A172 (cell line): ENCODE measurements around the gene RBCK1. TPM values are rescaled to one million over a fixed set of nuclear protein-coding genes. Genes with fewer than 3 reads are reported as not detected.
A peak's percentile ranks its signal among the peaks of the same experiment; 100 is the strongest.

ENCODE experiments used
- DNase-seq: peaks from one replicate; pipeline ENCODE4 v3.0.0-alpha.2; 2015; ENCODE audit warnings: low spot score
- total RNA-seq: library from RNA; depleted of rRNA; stranded (reverse); fragments of >200 nt; shearing (Covaris generic); gene quantifications from 2 replicates; pipeline ENCODE4 v1.2.3, GENCODE V29; 2014

Gene RBCK1
- total RNA-seq, 1 experiment from 2014 or later: 101 TPM

- DNase-seq: no peak
Observed at GRCh38 chr20:418858-419365, 10.8 kb downstream of the RBCK1 start.

GRCh38 chr20:419556-420165 is 11.6 kb downstream of the RBCK1 start:
- DNase-seq: no peak

GRCh38 chr20:420166-420620 is 12.1 kb downstream of the RBCK1 start:
- DNase-seq: no peak

- no peak for DNase-seq
Observed at GRCh38 chr20:420721-421574, 12.8 kb downstream of the RBCK1 start.

- no peak for DNase-seq
Observed at GRCh38 chr20:421685-422250, 13.7 kb downstream of the RBCK1 start.

DNA sequence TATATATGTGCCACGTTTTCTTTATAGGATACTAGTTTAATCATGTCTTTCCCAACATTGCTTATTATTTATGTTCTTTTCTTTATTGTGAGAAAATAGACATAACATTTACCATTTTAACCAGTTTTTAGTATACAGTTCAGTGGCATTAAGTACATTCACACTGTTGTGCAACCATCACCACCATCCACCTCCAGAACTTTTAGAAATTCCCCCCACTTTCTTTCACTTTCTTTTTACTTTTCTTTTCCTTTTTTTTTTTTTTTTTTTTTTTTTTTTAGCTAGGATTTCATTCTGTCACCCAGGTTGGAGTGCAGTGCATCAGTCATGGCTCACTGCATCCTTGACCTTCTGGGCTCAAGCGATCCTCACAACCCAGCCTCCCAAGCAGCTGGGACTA is 18.5 kb downstream of the RBCK1 start:
- no peak for DNase-seq

GRCh38 chr20:427401-427800 is 19.3 kb downstream of the RBCK1 start:
- DNase-seq: no peak

GRCh38 chr20:427849-428657 is 20.0 kb downstream of the RBCK1 start:
- DNase-seq: no peak

DNA sequence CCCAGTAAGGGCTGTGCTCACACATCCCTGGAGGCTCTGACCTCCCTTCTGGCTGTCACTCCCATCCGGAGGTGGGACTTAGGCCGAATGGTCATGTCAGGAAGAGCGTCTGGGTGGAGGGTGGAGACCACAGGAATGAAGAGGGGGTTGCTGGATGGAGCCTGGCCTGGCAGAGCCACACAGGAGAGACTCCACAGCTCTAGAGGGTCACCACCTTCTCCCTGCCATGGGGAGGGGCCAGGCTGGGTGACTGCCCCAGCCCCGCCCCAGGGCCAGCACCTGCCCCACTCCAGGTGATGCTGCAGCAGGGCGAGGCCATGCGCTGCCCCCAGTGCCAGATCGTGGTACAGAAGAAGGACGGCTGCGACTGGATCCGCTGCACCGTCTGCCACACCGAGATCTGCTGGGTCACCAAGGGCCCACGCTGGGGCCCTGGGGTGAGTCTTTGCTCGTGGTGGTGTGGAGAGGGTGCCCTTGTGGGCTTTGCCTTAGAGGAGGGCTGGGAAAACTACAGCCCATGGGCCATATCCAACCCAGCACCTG is 20.6 kb downstream of the RBCK1 start:
- DNase-seq: no peak

- no peak for DNase-seq
Observed at GRCh38 chr20:430091-430999, 22.2 kb downstream of the RBCK1 start.

DNA sequence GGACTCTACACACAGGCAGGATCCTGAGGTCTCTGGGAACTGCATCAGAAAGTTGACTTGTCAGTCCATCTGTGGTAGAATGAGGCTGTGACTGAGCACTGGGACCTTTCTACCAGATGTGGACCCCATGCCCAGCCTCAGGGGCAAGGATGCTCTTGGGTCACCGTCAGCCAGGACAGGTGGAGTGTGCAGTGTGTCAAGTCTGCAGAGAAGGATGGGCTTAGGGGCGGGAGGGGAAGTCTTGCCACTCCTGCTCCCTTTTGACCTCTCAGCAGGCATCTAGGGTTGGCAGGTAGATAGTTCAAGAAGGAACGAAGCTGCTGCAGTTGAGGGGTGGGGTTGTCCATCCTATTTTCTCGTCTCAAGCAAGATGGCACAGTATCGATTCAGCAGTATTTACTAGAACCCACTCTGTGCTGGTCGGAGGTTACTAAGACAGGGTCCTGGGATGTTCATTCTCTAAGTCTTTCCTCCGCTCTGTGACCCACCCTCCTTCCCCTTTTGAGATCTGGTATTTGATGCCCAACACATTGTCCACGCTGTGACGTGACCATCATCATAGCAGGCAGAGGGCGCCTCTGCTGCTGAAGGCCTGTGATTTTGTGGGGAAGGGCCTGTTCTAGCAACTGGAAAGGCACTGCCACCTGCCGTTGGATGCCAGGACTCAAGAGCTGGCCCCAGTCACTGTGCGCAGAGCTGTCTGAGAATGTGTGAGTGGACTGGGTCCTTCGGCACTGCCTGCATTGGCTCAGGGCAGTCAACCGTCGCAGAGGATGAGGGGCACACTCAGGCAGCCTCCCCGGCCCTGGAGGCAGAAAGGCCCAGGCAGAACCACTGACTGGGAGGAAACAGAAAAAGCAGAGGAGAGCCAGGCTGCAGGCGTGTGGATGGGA is 23.2 kb downstream of the RBCK1 start:
- DNase-seq: peak; percentile 63

DNA sequence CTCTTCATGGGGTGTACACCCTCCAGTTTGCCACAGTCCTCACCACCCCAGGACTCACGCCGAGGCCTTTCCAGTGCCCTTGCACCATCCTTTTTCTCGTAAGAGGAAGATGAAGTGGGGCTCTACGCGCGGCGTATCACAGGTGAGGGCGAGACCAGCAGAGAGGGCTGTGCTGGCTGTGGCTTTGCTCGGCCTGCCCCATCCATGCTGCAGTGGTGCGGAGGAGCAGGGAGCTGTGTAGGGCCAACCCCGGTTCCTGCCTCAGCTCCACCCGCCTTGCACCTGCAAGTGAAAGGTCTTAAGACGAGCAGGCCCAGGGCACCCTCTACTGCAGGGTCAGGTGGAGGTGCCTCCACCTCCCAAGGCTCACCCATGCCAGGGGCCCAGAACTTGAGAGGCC is 24.1 kb downstream of the RBCK1 start:
- no peak for DNase-seq

DNA sequence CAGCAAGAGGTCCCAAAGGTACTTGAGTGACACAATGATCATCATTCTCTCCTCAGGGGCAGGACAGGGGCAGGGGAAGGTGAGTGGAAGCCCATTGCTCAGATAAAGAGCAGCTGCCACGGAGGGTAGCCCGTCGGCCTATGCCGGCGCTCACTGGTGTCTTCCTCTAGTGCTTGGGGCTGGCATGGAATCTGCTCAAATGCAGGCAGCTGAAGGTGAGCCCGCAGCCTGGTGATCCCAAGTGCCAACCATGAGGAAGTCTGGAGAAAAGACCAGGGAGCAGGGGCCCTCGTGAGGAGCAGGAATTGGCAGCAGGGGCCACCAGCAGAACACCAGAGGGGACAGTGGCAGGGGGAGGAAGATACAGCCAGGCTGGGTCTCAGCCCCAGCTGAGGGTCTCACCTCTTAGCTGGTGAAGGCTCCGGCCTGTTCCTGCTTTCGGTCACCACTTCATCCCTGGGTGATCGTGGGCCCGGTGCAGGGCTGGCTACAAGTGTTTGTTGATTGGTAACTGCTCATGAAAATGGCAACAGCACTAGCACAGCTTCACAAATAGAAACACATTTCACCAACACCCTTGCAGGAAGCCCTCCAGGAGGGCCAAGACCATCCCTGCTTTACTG is 24.7 kb downstream of the RBCK1 start:
- DNase-seq: no peak

DNA sequence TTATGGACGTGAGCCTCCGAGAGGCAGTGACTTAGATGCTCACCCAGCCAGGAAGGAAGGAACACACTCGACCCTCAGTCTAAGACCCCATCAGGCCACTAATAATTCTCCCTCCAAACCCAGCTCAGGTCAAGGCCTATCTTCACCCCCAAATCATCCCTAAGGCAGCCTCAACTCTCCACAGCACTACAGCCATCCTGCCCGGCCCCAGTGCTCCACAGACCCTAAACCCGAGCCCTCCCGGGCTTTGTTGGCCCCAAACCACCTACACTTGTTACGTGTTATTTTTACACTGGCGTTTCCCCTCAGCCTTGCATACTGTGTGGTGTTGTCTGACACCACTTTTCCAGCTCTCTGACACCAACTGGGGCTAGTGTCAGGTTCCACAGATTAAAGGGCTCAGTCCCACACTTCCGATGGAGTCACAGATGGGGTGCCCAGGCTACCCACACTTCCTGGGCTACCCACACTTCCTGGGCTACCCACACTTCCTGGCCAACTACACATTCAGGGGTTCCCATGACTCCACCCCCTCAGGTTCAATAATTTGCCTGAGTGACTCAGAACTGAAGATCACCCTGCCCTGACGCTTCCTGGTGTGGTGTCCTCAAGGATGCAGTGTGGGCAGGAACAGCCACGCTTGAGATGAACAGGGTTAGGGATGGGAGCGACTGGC is 25.3 kb downstream of the RBCK1 start:
- peak; percentile 53 for DNase-seq

GRCh38 chr20:434221-434620 is 26.1 kb downstream of the RBCK1 start:
- no peak for DNase-seq

- no peak for DNase-seq
Observed at GRCh38 chr20:434661-435419, 26.7 kb downstream of the RBCK1 start.

DNA sequence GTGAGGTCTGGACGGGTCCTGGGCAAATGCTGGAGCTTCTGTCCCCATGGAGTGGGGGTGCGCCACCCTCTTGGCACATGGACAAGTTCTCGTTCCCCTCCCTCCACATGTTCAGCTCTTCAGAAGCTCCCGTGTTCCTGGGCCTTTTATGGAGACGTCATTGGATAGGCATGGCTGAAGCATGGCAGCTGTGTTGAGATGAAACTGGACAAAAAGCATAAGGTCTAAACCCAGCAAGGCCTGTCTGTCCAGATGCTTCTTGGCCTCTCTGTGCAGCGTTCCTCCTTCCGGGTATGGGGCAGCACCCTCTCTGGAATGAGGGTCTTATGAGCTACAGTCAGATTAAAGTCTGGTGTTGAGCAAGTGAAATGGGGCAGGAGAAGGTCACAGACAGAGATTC is 27.5 kb downstream of the RBCK1 start:
- DNase-seq: no peak

DNA sequence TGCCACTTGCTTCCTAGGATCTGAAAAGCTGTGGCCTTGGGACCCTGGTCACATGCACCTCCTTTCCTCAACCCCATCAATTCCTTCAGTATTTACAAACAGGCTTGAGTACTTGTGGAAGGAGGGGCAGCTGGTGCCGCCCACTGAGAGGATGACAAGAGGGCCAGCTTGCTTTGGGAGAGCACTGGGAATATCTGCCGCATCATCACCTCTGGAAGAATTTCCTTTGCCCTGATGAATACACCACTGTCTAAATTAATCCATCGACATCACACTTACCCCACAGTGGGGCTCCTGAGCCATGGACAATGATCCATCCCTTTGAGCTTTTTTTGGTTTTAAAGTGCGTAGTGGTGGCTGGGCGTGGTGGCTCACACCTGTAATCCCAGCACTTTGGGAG is 28.4 kb downstream of the RBCK1 start:
- no peak for DNase-seq
